Chondrocyte (in vitro differentiated cells): ENCODE measurements around the gene WDR4. TPM values are rescaled to one million over a fixed set of nuclear protein-coding genes. Genes with fewer than 3 reads are reported as not detected.
A peak's percentile ranks its signal among the peaks of the same experiment; 100 is the strongest.

Source experiments
- DNase-seq: peaks from one replicate; pipeline ENCODE4 v3.0.0; 2021; ENCODE audit warnings: mixed read lengths, low spot score
- H3K27ac Mint-ChIP-seq: one replicate; pipeline ENCODE4 v1.8.0; 2021; ENCODE audit warnings: mild to moderate bottlenecking, moderate library complexity, mixed read lengths; ENCODE audit not compliant: unreplicated experiment
- H3K27me3 Mint-ChIP-seq: 2 replicates; pipeline ENCODE4 v1.8.0; 2021; ENCODE audit warnings: low read depth, mixed read lengths
- H3K36me3 Mint-ChIP-seq: 2 replicates; pipeline ENCODE4 v1.8.0; 2021; ENCODE audit warnings: low read depth, mixed read lengths
- H3K4me1 Mint-ChIP-seq: 2 replicates; pipeline ENCODE4 v1.8.0; 2021; ENCODE audit warnings: low read depth, mild to moderate bottlenecking, mixed read lengths
- H3K4me3 Mint-ChIP-seq: one replicate; pipeline ENCODE4 v1.8.0; 2021; ENCODE audit warnings: mild to moderate bottlenecking, moderate library complexity, mixed read lengths; ENCODE audit not compliant: unreplicated experiment
- H3K9me3 Mint-ChIP-seq: 2 replicates; pipeline ENCODE4 v1.8.0; 2021; ENCODE audit warnings: low read depth, mixed read lengths
- total RNA-seq: library from RNA; stranded (reverse); gene quantifications from 3 replicates; pipeline ENCODE4 v1.2.1, GENCODE V29; 2021
- TF ChIP-seq, protein P1 (sequence below): fragments of 200-600 bp; sonication (generic); IDR thresholded peaks from 2 replicates; pipeline ENCODE4 v1.5.0; 2021; ENCODE audit warnings: antibody characterized with exemption, mild to moderate bottlenecking, moderate library complexity

WDR4 gene
- total RNA-seq, 1 donor from 2014 or later: 9.6 TPM

DNA sequence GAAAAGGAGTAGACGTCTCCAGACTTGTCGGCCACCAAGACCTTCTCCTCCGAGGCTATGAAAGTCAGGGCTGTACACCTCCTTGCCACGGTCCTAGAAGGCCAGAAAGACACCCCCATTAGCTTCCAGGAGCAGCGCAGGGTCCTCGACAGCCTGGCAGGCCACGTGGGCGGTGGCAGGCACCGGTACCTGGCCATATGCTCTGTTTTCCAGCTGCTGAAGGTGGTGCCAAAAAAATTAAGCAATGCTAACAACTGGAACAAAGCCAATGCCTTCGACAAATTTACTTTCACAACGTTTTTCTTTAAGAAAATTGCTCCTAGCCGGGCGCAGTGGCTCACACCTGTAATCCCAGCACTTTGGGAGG lies 15.9 kb downstream of the WDR4 start:
- no peak for DNase-seq
- TF ChIP-seq, protein P1, sequence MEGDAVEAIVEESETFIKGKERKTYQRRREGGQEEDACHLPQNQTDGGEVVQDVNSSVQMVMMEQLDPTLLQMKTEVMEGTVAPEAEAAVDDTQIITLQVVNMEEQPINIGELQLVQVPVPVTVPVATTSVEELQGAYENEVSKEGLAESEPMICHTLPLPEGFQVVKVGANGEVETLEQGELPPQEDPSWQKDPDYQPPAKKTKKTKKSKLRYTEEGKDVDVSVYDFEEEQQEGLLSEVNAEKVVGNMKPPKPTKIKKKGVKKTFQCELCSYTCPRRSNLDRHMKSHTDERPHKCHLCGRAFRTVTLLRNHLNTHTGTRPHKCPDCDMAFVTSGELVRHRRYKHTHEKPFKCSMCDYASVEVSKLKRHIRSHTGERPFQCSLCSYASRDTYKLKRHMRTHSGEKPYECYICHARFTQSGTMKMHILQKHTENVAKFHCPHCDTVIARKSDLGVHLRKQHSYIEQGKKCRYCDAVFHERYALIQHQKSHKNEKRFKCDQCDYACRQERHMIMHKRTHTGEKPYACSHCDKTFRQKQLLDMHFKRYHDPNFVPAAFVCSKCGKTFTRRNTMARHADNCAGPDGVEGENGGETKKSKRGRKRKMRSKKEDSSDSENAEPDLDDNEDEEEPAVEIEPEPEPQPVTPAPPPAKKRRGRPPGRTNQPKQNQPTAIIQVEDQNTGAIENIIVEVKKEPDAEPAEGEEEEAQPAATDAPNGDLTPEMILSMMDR: no peak
- H3K27me3 Mint-ChIP-seq: no peaks in the 10 kb centered on the region
- H3K4me3 Mint-ChIP-seq: no peak overlapping the region
- H3K9me3 Mint-ChIP-seq: no peaks in the 10 kb centered on the region
- peaks cover 13% of the 10 kb centered on the region for H3K36me3 Mint-ChIP-seq
- H3K27ac Mint-ChIP-seq: no peak overlapping the region
- H3K4me1 Mint-ChIP-seq: peaks cover 4% of the 10 kb centered on the region

DNA sequence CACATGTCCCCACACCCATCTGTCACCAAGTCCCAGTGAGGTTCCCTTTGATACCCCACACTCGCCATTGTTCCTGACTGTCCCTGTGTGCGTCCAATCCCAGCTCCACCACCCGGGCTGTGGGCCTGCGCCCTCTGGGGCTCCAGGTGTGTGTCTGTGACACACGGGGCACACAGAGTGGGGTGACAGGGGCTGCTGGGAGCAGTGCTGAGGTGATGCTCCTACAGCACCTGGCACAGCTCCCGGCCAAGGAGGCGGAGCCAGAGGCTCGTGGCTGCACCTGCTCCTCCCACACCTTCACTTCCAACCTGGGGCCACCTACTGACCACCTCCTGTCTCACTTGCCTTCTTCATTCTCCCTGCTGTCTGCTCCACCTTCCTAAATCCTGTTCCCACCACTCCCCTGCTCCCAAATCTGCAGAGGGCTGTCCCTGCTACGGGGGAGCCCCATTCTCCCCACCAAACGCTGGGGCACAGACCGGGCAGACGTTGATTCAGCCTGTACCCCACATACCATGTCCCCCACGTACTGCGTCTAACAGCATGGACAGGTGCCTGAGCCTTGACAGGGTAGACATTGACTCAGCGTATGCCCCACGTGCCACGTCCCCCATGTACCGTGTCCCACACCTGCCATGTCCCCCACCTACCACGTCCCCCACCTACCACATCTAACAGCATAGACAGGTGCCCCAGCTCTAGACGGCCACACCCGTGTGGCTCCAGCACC lies 16.4 kb downstream of the WDR4 start:
- TF ChIP-seq, protein P1: no peak
- H3K9me3 Mint-ChIP-seq: no peaks in the 10 kb centered on the region
- no peak overlapping the region for H3K4me3 Mint-ChIP-seq
- H3K27ac Mint-ChIP-seq: no peak overlapping the region
- DNase-seq: no peak
- H3K27me3 Mint-ChIP-seq: no peaks in the 10 kb centered on the region
- peaks cover 12% of the 10 kb centered on the region for H3K36me3 Mint-ChIP-seq
- H3K4me1 Mint-ChIP-seq: peaks cover 4% of the 10 kb centered on the region

DNA sequence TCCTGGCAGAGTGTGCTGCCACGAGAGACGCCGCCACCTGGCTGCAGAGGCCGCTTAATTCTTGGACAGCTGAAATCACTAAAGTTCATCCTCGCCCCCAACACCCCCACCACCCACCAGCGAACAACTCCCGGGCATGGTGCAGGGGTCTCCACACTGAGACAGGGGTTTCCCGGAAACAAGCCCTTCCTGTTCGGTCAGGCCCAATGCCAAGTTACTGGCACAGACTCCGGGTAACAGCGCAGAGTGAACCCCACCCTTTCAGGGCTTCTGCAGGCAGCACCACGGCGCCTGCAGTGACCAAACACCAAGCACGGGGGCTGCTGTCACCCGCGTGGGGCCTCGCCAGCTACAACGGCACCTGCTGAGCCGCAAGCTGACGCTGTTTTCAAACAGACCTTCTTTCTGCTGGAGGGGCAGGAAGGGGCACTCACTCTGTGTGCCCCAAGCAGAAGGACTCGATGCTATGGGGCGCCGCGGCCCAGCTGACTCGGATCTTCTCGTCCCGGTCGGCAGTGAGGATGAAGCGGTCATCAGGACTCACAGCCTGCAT lies 17.4 kb downstream of the WDR4 start:
- DNase-seq: no peak
- H3K27me3 Mint-ChIP-seq: no peaks in the 10 kb centered on the region
- peaks cover 4% of the 10 kb centered on the region for H3K4me1 Mint-ChIP-seq
- H3K4me3 Mint-ChIP-seq: no peak overlapping the region
- no peaks in the 10 kb centered on the region for H3K9me3 Mint-ChIP-seq
- TF ChIP-seq, protein P1: peak; percentile 20
- H3K27ac Mint-ChIP-seq: no peak overlapping the region
- H3K36me3 Mint-ChIP-seq: peaks cover 17% of the 10 kb centered on the region

DNA sequence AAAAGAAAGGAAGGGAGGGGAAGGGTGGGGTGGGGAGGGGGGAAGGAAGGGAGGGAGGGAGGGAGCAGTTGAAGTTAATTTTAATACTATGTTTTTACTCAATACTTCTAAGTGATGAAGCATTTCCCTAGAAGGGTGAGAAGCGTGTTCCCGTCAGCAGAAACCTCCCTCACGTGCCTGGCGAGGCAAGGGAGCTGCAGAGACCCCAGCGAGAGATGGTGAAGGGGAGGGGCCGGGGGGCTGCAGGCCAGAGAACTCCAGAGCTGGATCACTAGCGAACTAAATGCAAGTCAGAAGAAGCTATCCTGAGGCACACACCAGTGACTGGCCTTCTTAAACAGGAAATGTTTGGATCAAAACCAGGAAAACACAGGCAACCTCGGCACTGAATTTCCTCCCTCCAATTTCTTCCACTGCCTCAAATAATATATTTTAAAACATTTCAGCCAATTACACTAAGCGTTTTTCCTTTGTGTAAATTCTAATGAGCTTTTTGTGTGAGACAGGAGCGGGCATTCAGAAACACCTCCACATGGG lies 18.0 kb downstream of the WDR4 start:
- no peaks in the 10 kb centered on the region for H3K27me3 Mint-ChIP-seq
- peaks cover 4% of the 10 kb centered on the region for H3K4me1 Mint-ChIP-seq
- TF ChIP-seq, protein P1: no peak
- H3K4me3 Mint-ChIP-seq: no peak overlapping the region
- H3K9me3 Mint-ChIP-seq: no peaks in the 10 kb centered on the region
- DNase-seq: no peak
- H3K27ac Mint-ChIP-seq: no peak overlapping the region
- H3K36me3 Mint-ChIP-seq: peaks cover 17% of the 10 kb centered on the region

DNA sequence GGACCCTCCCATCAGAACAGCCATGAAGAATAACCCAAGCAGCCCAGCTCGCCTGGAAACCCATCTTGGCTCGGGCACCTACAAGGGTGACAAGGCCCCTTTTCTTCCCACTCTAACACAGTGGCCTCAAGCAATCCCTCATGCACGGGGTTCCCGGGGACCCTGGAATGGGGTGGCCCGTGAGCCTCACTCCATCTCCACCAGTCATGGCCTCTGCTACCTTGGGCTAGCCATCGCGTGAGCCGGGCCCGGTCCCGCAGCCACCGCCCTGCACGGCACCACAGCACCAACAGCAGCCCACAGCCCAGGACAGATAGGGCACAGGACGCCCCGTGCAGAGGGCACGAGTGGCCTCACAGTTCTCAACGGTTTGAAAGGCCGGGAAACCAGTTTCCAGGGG lies 19.0 kb downstream of the WDR4 start:
- Mint-ChIP-seq H3K4me1 (no peaks in the 10 kb centered on the region), H3K27ac (no peak overlapping the region), H3K36me3 (peaks cover 21% of the 10 kb centered on the region), H3K27me3 (no peaks in the 10 kb centered on the region), H3K9me3 (no peaks in the 10 kb centered on the region), H3K4me3 (no peak overlapping the region)
- TF ChIP-seq, protein P1: no peak
- no peak for DNase-seq
